Type B pancreatic cell (in vitro differentiated cells): ENCODE data around the gene R3HCC1L. TPM values are rescaled to one million over a fixed set of nuclear protein-coding genes. Genes with fewer than 3 reads are reported as not detected.

Experiments used
- DNase-seq: peaks from one replicate; pipeline ENCODE4 v3.0.0; 2021; ENCODE audit warnings: mixed read lengths; ENCODE audit not compliant: unreplicated experiment; ENCODE audit errors: extremely low spot score
- H3K27ac Mint-ChIP-seq: 2 replicates; pipeline ENCODE4 v1.8.0; 2021; ENCODE audit warnings: mild to moderate bottlenecking, mixed read lengths
- H3K27me3 Mint-ChIP-seq: 2 replicates; pipeline ENCODE4 v1.8.0; 2021; ENCODE audit warnings: mixed read lengths
- H3K36me3 Mint-ChIP-seq: 2 replicates; pipeline ENCODE4 v1.8.0; 2021; ENCODE audit warnings: mixed read lengths
- H3K4me1 Mint-ChIP-seq: one replicate; pipeline ENCODE4 v1.8.0; 2021; ENCODE audit warnings: mixed read lengths; ENCODE audit not compliant: unreplicated experiment
- H3K4me3 Mint-ChIP-seq: 2 replicates; pipeline ENCODE4 v1.8.0; 2021; ENCODE audit warnings: mild to moderate bottlenecking, mixed read lengths
- H3K9me3 Mint-ChIP-seq: 2 replicates; pipeline ENCODE4 v1.8.0; 2021; ENCODE audit warnings: mixed read lengths
- CTCF ChIP-seq: fragments of 200-600 bp; sonication (generic); conservative IDR thresholded peaks from 2 replicates; pipeline ENCODE4 v1.5.0; 2021; ENCODE audit warnings: antibody characterized with exemption, mild to moderate bottlenecking
- total RNA-seq: library from RNA; stranded (reverse); gene quantifications from 2 replicates; pipeline ENCODE4 v1.2.1, GENCODE V29; 2021; ENCODE audit warnings: low replicate concordance

R3HCC1L gene
- total RNA-seq, 1 donor from 2014 or later: 15.4 TPM

GRCh38 chr10:98251399-98251798 lies 116.9 kb downstream of the R3HCC1L start:
- Mint-ChIP-seq H3K4me3 (no peak overlapping the region), H3K27me3 (no peaks in the 10 kb centered on the region), H3K36me3 (peaks cover 21% of the 10 kb centered on the region), H3K27ac (peak overlapping the region; percentile 55), H3K9me3 (no peaks in the 10 kb centered on the region), H3K4me1 (peaks cover 37% of the 10 kb centered on the region)
- DNase-seq: peak; percentile 40
- no peak for TF ChIP-seq CTCF

- no peak for TF ChIP-seq CTCF
- Mint-ChIP-seq H3K9me3 (no peaks in the 10 kb centered on the region), H3K4me3 (no peak overlapping the region), H3K27ac (no peak overlapping the region), H3K4me1 (peaks cover 30% of the 10 kb centered on the region), H3K27me3 (no peaks in the 10 kb centered on the region), H3K36me3 (peaks cover 21% of the 10 kb centered on the region)
- DNase-seq: peak; percentile 51
Measured at GRCh38 chr10:98252464-98252863, 118.0 kb downstream of the R3HCC1L start.

- H3K4me3 Mint-ChIP-seq: no peak overlapping the region
- H3K27ac Mint-ChIP-seq: no peak overlapping the region
- H3K36me3 Mint-ChIP-seq: peaks cover 21% of the 10 kb centered on the region
- no peaks in the 10 kb centered on the region for H3K27me3 Mint-ChIP-seq
- H3K4me1 Mint-ChIP-seq: peaks cover 26% of the 10 kb centered on the region
- no peaks in the 10 kb centered on the region for H3K9me3 Mint-ChIP-seq
- TF ChIP-seq CTCF: no peak
- peak; percentile 60 for DNase-seq
Measured at GRCh38 chr10:98253499-98253898, 119.0 kb downstream of the R3HCC1L start.

- peaks cover 27% of the 10 kb centered on the region for H3K4me1 Mint-ChIP-seq
- no peak overlapping the region for H3K4me3 Mint-ChIP-seq
- no peak for TF ChIP-seq CTCF
- H3K27ac Mint-ChIP-seq: peak overlapping the region; percentile 11
- no peaks in the 10 kb centered on the region for H3K9me3 Mint-ChIP-seq
- peaks cover 17% of the 10 kb centered on the region for H3K36me3 Mint-ChIP-seq
- DNase-seq: peak; percentile 45
- H3K27me3 Mint-ChIP-seq: no peaks in the 10 kb centered on the region
Measured at GRCh38 chr10:98254234-98254974, 119.9 kb downstream of the R3HCC1L start.

- Mint-ChIP-seq H3K36me3 (peaks cover 8% of the 10 kb centered on the region), H3K9me3 (no peaks in the 10 kb centered on the region), H3K27ac (no peak overlapping the region), H3K27me3 (no peaks in the 10 kb centered on the region), H3K4me1 (peaks cover 20% of the 10 kb centered on the region), H3K4me3 (no peak overlapping the region)
- TF ChIP-seq CTCF: no peak
- DNase-seq: peak; percentile 62
Measured at GRCh38 chr10:98255146-98255877, 120.9 kb downstream of the R3HCC1L start.
